Neural progenitor cell (in vitro differentiated cells): ENCODE data around the gene ARHGEF4.

Source experiments
- CTCF ChIP-seq: fragments of 200-600 bp; sonication (generic); IDR thresholded peaks from 2 replicates; pipeline ENCODE4 v1.5.1; 2017; ENCODE audit warnings: antibody characterized with exemption, mild to moderate bottlenecking
- EZH2 ChIP-seq: fragments of 200-600 bp; sonication (generic); IDR thresholded peaks from 2 replicates; pipeline ENCODE4 v1.6.1; 2017; ENCODE audit warnings: antibody characterized with exemption, mild to moderate bottlenecking, moderate library complexity

GRCh38 chr2:130997198-130997597, 160.5 kb downstream of the ARHGEF4 start:
- TF ChIP-seq CTCF (no peak), EZH2 (no peak)
